ENCODE data around the gene MRPS34.
"Not testable (repeated sequence)": the region's sequence is repeated elsewhere in the genome, so short reads cannot be mapped to it uniquely, and the experiment has no call there.

MRPS34 gene

DNA sequence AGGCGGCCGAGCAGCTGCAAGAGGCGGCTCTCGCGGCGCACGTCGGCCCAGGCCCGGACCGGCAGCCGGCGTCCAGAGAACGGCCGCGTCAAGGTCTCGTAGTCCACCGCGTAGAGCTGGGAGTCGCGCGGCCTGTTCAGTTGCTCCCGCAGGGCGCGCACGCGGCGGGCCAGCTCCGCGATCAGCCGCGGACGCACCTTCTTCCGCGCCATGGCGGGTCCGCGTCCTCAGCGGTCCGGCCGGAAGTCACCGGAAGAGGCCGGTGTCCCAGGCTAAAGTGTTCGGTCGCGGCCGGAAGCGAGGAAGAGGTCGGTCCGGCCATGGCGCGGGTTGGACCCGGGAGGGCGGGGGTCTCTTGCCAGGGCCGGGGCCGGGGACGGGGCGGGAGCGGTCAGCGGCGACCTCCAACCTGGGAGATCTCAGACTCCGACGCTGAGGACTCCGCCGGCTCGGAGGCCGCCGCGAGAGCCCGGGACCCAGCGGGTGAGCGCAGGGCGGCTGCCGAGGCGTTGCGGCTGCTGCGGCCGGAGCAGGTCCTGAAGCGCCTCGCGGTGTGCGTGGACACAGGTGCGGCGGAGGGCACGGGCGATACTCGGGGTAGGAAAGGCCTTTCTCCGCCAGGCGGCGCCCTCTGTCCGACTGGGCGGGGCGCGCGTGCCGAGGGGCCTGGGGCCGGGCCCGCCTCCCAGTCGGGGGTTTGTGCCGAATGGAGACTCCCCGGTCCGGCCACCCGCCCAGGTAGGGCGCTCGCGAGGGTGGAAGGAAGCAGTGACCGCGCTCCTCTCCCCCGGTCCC, at the start of gene MRPS34:
MRPS34 (minus strand) TSS at position 227 of the 795 bp plus-strand sequence; CDS start at position 212, 15 bp downstream.
- peak; percentile 85 for DNase-seq

DNA sequence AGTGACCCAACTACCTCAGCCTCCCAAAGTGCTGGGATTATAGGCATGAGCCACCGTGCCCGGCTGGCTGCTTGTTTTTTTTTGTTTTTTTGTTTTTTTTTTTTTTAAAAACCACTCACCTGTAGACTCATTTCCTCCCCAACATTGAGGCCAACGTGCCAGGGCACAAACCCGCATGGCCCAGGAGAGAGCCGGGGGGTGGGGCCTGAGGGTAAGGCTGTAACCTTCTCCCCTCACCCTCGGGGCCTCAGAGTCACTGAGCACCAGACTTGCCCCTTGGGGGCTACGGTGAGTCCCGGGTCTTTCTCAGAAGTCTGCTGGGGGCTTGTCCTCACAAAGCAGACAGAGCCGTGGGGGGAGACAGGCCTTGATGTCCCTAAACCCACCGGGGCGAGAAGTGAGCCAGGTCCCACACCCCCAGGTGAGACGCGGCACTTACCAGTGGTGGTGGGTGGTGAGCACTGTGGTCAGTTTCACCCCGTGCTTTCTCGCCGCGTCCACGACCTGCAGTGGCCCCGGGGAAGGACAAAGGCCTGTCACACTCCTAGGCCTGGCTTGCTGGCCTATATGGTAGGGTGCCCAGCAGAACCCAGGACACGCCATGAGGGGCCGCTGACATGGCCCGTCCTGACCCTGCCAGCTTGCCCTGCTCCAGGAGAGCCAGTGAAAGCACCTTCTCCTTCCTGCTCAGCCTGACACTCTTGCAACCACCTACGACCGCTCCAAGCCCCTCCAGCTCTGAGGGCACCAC, 49.1 kb upstream of the MRPS34 start:
- DNase-seq = no peak

DNA sequence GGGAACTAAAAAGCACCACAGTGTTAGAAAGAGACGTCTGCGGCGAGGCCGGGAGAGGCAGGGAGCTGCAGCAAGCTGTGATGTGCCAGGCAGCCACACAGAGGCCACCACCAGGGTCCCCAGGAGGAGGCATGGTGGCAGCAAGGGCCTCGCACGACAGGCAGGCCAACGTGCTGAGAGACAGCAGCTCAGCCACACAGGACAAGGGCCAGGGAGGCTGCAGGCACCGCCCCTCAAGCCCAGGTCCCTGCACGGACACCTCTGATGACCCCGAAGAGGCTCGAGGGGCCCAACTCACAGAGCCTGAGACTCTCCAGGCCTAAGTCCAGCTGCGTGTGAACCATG, 48.0 kb upstream of the MRPS34 start:
- DNase-seq = no peak

DNA sequence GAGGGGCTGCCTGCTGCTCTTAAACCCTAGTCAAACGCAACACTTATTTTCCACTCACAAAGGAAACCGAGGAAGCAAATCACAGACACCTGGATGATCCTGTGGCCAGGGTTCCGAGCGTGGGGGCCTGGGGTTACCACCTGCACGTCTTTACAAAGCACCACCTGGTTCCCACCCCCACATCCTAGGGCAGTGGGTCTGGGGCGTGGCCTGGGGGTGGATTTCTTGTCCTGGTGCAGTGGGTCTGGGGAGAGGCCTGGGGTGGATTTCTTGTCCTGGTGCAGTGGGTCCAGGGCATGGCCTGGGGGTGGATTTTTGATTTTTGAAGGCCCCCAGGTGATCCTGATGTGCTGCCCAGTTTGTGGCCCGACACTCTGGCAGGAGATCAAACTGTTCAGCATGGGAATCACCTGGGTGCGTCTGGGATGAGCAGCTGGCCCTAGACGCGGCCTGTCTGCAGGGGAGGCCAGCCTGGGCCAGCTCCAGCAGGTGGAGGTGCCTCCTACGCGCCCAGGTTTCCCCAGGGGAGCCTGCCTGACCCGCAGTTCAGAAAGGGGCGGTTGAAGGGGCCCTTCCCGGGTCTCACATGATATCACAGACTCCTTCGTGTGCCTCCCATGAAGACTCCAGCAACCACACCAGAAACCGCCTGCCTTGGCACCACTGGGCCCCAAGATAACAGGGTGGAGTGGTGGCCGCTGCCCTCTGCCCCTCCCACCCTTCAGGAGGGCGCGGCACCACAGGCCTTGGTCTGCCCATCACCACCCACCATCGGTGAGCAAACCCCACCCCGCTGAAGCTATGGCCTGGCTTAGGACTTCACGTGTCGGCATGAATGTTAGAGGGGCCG, 47.4 kb upstream of the MRPS34 start:
- DNase-seq = no peak

DNA sequence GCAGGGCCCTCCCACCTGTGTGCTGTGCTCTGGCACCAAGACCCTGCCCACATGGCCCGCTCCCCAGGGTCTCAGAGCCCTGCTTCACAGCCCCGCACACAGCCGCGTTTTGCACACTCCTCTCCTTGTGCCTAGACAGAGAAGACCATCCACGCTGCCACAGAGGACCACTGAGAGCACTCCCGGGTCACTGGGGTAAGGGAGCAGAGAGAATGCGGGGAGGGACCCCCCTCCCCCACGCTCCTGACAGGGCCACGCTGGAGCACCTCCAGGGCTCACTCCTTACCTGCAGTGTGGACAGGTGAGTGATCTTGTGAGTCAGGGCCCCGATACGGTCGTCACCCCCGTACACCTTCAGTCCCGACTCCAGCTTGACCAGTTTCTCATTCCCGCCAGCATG, 46.7 kb upstream of the MRPS34 start:
- DNase-seq = no peak

DNA sequence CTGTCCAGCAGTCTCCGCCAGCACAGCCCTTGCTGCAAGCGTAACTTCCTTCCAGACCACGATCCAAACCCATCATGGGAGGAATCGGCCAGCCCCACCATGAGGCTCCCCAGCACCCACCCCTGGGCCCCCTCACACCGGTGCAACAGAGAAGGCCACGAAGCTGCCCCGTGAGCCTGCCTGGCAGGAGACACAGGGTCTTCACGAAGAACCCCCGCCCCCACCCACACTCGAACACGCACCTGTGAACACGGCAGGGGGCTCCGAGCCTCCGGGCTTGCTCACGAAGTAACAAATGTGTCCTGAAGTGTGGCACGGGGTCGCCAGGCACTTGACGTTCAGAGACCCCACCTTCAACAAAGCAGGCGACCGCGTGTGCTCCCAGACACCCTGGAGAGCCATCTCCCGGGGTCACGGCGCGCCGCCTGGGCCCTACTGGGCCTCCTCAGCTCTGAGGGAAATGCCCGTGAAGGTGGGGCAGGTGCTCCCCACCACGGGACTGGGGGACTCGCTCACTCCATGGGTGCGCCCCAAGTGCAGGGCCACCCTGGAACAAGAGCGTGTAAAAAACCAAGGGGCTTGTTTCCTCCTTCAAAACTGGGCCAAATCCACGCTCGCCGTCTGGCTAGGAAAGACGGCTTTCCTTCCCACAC, 46.1 kb upstream of the MRPS34 start:
- DNase-seq = no peak

DNA sequence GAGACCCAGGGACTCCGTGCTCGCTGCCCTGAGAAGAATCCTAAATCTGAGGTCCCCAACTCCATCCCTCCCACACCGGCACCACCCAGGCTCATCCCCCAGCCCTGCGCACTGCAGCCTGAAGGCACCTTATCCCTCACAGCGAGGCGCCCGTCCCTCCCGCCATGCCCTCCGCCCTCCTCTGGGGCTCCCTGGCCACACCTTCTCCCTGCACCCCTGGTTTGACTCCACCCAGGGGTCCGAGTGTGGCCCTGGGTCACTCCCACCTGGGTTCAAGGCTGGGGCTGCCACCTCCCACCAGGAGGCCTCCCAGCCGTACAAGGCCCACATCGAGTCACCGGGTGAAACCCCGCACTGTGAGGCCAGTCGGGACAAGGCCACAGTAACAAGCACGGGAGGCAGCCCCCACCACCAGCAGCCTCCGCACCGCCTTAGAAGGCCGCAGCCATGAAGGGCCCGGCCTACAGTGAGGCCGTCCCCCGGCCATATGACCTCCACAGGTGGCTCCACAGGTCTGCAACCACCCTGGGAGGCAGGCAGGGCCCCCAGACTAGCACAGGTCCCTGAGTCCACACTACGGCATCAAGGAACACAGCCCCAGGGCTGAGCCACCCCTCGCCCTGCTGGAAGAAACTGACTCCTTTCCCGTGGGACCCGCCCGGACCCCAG, 45.4 kb upstream of the MRPS34 start:
- no peak for DNase-seq

DNA sequence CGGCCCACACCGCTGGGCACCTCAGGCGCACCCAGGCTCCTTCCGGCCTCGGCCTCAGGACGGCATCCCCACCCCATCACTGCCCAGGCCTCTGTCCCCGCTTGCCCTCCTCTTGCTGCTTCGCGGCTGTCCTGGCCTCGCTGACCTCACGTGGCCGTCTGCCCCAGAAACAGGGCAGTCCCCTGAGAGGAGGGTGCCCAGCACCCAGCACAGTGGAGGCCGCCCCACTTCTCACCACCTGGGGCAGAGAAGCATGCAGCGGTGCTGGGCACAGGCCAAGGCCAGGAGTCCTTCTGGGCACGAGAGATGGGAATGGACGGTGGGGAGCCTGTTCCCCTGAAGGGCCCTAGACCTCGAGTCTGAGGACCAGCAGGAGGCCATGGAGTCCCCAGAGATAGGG, 44.8 kb upstream of the MRPS34 start:
- no peak for DNase-seq

DNA sequence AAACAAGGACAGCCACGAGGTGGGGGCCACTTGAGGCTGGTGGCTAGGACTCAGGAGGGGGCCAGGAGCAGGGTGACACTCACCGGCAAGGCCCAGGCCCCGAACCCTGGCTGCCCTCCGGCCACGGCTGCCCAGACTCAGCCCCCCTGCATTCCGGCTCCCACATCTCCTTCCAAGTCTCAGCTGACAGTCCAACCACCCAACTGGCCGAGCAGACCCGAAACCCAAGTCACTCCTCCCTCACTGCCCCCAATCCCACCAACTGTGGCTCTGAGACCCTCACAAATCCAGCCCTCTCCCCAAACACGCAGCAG, 44.3 kb upstream of the MRPS34 start:
- no peak for DNase-seq

DNA sequence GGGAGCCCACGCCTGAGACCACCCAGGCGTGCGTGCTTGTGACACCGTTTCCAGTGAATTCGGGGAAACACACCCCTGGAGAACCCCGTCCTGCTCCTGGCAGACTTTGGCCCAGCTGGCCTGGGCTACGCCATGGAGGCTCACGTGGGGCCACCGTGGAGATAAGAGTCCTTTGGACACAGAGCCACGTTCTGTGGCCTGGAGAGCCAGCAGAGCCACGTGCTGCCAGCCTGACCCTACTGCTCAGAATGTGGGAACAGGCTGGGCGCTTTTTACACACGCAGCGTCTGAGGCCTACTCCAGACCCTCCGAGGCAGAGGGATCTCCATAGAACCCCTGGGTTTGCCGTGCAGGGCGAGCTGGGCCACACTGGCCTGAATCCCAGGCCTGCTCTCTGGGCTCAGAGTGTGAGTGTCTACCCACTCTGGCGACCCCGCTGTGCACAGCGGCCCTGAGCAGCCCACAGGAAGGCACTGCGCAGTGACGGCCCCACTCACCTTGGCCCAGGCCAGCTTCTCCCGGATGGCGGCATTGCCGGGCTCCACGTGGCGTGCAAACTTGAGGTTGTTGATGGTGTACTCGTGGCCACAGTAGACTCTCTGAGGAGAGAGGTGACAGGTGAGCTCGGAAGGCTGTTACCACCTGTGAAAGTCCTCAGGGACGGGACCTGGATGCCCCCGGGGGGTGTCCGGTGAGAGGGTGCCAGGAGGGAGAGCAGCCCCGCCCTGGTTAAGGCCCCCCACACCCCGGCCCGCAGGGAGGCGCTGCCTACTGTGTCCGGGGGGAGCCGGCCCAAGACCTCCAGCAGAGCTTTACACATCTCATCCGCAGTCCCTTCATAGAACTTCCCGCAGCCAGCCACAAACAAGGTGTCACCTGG, 43.7 kb upstream of the MRPS34 start:
- no peak for DNase-seq

DNA sequence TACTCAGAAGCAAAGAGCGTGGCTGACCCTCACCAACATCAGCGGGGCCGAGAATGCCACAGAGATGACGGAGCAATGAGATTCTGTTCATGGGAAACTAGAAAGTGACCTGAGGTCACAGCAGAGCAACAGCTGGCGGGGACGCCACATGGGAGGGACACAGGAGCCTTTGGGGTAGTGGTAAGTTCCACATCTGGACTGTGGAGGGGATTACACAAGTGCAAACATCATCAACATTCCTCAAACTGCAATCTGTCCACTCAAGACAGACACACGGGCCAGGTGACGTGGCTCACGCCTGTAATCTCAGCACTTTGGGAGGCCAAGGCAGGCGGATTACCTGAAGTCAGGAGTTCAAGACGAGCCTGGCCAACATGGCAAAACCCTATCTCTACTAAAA, 42.5 kb upstream of the MRPS34 start:
- DNase-seq = no peak

DNA sequence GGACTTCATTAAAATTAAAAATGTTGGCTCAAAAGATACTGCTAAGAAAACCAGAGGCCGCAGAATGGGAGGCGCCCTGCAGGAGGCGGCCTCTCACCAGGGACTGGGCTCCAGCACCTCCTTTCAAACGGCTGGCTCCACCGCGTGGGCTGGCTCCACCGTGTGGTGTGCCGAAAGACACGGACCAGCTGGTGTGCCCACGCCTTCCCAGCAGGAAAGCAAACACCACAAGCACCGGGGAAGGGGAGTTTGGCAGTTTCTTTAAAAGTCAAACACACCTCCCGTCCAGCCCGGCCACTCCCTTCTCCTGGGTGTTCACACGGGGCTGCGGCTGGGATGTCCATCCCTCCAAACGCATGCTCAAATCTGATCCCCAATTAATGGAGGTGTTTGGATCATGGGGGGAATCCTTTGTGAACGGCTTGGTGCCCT, 39.8 kb upstream of the MRPS34 start:
- DNase-seq = peak; percentile 68

DNA sequence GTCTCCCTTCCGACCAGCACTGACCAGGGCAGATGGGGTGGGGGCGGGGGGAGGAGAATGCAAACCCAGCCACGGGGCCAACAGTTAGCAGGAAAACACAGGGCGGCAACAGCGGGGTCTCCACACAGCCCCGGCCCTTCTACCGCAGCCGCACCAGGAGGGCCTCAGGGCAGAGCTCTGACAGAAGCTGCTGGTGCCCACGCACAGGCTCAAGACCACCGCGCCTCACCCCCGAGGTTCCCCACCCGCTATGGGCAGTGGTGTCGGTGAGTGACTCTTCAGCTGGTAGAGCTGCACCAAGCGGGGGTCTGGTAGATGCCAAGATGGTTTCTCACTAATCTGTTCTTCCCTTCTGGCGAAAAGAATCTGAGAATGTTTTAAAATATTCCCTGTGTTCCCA, 37.6 kb upstream of the MRPS34 start:
- DNase-seq = no peak

DNA sequence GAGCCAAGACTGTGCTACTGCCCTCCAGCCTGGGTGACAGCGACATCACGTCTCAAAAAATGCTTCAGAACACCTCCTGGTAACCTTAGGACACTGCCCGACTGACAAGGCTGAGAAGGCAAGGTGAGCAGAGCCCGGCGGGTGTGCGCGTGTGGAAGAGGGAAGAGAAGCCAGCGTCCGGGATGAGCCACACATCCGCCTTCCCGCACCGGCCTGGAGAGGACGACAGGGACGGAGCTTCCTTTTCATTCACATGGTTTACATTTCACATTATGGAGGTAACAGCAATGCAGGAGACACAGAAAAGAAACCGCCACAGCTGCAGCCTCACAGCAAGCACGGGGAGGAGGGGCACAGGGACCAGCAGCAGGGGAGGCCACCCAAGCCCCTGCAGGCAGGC, 37.2 kb upstream of the MRPS34 start:
- DNase-seq = no peak

DNA sequence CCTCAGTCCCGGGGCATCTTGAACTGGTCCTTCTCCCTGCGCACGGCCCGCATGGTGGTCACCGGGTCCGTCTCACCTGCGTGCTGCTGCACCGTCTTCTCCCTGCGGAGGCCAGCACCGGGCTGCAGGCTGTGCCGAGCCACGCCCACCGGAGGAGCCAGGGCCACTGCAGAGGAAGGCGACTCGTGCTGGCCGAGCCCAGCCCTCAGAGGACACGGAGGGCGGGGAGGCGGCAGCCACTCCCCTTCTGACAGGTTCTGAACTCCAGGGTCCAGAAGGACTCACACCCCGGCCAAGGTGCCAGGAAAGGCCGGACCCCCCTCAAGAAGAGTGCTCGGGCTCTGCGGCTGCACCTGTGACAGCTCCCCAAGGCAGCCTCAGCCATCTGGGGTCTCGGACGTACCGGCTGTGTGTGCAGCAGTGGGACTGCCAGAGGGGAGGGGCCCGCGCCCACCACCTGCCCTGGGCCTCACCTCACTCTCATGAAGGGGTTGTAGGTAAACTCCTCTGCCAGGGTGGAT, 36.4 kb upstream of the MRPS34 start:
- DNase-seq = no peak

DNA sequence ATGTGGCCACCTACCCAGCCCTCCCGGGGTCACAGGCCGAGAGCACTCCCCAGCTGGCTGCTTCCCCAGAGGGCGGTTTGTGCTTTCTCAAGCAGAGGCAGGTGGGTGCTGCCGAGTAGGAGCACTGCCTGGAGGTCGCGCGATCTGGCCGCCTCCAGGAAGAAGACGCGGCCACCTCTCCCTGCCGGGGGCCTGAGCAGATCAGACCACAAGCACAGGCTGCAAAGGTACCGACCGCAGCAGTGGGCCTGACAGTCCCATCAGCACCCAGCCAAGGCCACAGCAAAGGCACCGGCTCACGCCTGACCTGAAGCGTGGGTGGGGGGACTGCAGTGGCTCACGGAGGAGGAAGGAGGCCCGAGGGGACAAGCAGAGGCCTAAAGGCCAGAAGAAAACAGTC, 35.8 kb upstream of the MRPS34 start:
- DNase-seq = no peak

DNA sequence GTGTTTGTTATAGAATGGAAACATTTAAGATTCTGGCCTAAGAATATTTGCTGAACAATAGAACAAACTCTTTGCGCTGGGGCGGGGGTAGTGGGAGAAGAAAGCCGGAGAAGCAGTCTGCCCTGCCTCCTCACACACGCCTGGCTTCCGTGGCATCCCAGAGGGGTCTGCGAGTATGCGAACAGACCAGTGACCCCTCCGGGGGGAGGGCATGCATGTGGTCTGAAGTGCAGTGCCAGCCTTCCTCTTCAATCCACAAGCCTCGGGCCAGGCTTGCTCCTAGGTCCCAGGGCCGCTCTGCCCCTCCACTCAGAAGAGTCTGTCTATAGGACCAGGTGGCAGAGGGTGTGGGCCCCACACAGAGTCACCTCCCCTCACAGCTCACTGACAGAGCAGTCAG, 34.7 kb upstream of the MRPS34 start:
- no peak for DNase-seq

DNA sequence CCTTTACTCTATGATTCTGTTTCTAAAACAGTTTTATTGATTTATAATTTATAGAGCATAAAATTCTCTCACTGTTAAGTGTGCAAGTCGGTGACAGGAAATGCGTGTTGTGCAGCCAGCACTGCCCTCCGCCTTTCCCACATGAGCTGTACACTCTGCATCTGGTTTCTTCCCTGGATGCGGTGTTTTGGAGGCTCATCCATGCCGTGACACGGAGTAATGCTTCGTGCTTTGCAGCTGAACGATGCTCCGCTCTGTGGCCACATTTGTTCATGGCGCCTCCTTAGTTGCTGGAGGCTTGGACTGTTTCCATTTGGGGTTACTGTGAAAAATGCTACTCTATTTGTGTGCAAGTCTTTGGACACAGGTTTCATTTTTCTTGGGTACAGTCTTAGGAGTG, 27.8 kb upstream of the MRPS34 start:
- DNase-seq = no peak

DNA sequence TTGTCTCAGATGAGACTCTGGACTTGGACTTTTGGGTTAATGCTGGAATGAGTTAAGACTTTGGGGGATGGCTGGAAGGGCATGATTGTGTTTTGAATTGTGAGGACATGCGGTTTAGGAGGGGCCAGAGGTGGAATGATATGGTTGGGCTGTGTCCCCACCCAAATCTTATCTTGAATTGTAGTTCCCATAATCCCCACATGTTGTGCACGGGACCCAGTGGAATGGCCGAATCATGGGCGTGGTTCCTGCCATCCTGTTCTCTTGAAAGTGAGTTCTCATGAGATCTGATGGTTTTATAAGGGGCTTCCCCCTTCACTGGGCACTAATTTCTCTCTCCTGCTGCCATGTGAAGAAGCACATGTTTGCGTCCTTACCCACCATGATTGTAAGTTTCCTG, 26.3 kb upstream of the MRPS34 start:
- not testable (repeated sequence) for DNase-seq

DNA sequence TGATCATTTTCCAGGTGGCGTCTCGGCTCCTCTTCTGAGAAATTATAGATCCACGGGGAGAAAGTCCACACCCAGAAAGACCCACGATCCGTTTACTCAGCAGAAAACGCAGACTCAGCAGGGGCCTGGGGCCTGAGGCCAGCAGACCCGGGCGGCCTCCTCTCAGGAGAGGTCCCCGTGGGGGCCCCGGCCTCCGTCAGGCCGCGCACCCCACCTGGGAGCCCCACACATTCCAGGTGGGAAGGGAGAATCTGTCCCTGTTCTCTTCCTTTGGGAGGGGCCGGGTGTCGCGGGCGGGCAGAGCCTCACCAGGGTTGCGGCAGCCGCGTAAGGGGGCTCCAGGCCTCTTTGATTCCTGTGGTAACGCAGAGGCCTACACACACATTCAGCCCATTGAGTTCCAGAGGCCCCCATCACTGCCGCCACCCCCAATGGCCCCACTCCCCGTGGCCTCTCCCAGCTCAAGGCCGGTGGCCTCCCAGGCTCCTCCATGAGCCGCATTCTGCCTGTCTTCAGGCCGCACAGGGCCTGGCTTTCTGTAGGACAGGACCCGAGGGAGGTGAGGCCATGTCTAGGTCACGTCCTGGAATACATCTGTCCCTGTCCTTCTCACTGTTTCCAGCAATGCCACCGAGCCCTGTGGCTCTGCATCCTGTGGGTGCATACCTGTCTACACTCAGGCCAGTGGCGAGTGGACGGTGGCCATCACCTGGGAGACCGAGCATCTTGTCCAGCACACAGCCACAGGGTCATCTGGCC, 22.2 kb upstream of the MRPS34 start:
- no peak for DNase-seq

Data from NCI-H2107 (cell line).